H1 (cell line): Measurements from ENCODE around the gene ANKRD11. TPM values are rescaled to one million over a fixed set of nuclear protein-coding genes. Genes with fewer than 3 reads are reported as not detected.
A peak's percentile ranks its signal among the peaks of the same experiment; 100 is the strongest.

Source experiments
- RAD21 ChIP-seq, 2 experiments: IDR thresholded peaks in 1 of 2; conservative IDR thresholded peaks in 1 of 2; 2 replicates each; pipeline ENCODE4 v1.6.1; 2011; ENCODE audit warnings: low read depth in 2 of 2, low read length in 2 of 2, improper control_type of control experiment in 1 of 2, inconsistent platforms in 1 of 2, mild to moderate bottlenecking in 1 of 2, moderate library complexity in 1 of 2
- polyA plus RNA-seq, 7 experiments: library from polyadenylated mRNA; depleted of rRNA in 3 of 7; stranded (reverse) in 5 of 7; unstranded in 2 of 7; fragments of >200 nt in 5 of 7; fragments of 200-250 nt in 2 of 7; gene quantifications; 1 replicate in 5 of 7; 2 replicates in 1 of 7; 4 replicates in 1 of 7; pipeline versions ENCODE4 v1.2.1 to v1.2.3, GENCODE V29; 2011 to 2013; ENCODE audit warnings: missing spikeins in 2 of 7, mixed read lengths in 2 of 7
- total RNA-seq: library from RNA; stranded (reverse); fragmentation: NEBNext Ultra II Directional; extraction: Animal tissue kit (Norgen Biotek cat#: 25700); gene quantifications from 2 replicates; pipeline ENCODE4 v1.2.1, GENCODE V29; 2021

Gene ANKRD11
- total and polyA plus RNA-seq, 2 of the 8 experiments (the other 6 are each of a cell fraction or from before 2014, with no cell fraction given) = 46.5 to 142 TPM

GRCh38 chr16:89489040-89489897 lies 1.1 kb downstream of the ANKRD11 start (continued):
- peak in 1 of 2 experiments; percentile 39; a peak in 1 of 4 replicates for TF ChIP-seq RAD21 (IDR thresholded peaks at IDR 0.05 in 1 of 2, conservative IDR thresholded peaks at IDR 0.05 in 1 of 2; ENCODE audit: low read depth in 2 of 2, low read length in 2 of 2)
